GM04503 (cell line): ENCODE data around the gene MEF2C.

Experiments used
- DNase-seq: peaks from one replicate; pipeline ENCODE4 v3.0.0-alpha.2; 2012; ENCODE audit warnings: low read depth

The MEF2C gene

DNA sequence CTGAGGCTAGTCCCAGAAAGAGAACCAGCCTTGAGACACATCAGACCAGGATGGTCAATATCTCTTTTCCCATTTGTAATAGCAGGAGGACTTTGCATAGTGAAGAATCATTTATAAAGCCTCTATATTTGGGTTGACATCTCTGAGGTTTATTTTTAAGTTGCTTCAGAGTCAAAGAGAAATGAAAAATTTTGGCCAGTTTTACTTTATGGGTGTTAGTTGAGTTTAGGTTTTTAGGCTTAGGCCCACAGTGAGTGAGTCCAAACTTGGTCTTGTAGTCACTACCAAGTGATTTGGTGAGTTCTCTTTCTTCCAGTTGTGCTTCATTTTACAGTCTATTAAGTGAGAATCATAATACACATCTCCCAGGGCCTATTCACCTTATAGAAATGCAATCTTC is 5.3 kb upstream of the MEF2C start:
- DNase-seq, result no peak

DNA sequence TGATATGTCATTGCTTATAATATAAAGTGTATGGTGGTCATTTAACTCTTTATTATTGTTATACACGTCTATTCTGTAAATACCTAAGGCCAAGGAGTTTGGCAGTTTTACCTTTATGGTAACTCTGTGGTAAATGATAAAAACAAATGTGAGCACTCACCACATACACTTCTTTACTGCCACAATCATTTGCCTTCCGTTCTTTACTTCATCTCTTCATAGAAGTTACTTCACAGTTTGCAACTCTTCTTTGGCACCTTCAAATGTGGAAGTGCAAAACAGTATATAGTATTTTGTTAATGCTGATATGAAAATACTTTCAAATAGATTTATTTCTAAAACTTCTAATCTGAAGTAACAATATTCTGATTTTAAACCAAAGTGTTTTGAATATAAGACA is 4.4 kb upstream of the MEF2C start:
- DNase-seq, result no peak

DNA sequence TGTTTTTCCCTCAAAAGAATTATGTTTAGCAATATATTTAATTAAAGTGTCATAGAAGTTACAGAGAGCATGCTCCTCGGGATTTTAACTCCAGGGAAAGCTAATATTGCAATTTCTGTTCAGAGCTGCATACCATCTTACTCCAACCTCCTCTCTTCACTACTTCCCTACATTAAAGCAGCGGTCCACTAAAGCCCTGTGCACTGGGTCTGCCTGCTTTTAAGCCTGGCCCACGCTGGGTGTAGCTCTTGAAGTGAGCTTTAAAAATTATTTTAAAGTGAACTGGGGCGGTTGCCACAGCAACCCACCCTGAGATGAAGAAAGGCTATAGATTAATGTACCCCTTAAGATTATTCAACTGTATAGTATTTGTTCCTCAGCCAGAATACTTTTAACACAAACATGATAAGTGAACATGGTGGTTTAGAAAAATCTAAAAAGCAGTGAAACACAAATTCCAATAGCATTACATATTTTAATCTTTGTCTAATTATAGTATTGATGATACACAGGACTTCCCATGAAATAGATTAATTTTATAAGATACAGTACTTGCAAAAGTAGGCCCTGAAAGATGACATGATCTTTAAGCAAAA is 3.9 kb upstream of the MEF2C start:
- no peak for DNase-seq

DNA sequence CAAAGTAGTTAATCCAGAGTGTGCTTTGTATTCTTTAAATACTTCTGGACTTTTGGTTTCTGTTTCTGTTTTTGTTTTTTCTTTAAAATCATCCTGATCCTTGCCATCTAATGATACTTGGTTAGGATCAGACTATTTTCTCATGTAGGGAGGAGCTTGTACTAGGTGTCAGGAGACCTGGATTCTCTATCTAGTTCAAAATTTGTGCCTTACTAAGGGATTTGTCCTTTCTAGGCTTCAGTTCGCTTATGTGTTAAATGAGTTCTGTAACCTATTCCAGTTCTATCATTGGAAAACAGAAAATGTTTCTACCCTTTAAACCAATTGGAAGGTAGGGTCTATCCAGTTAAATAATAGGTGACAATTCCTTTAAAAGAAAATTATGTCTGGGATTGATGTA is 3.3 kb upstream of the MEF2C start:
- DNase-seq, result no peak

DNA sequence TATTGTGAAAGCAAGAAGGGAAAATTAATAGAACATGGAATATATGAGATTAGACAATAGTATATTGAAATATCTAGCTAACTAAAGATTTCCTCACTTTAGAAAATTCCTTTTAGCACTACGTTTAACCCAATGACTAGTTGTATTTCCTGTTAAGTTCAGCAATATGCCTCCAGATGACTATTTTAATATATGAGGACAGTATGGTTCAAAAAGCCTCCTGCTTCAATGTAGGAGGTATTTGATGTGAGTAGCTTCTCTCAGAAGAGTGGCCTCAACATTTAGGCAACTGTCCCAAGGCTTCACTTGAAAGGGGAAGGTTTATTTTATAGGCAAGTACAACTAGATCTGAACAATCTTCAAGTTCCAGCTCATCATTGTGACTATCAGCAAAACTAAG is 2.0 kb upstream of the MEF2C start:
- DNase-seq, result no peak

DNA sequence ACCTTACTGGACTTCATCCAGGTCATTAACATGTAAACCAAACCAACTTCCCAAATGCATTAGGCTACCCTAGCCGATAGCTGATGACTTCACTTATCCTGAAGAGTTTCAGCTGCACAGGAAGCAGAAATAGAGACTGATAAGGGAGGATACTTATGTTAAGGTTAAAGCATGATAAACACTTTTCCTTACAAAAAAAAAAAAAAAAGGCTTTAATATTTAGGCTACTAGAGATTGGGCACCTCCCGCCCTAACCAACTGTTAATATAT is 1.6 kb upstream of the MEF2C start:
- no peak for DNase-seq

DNA sequence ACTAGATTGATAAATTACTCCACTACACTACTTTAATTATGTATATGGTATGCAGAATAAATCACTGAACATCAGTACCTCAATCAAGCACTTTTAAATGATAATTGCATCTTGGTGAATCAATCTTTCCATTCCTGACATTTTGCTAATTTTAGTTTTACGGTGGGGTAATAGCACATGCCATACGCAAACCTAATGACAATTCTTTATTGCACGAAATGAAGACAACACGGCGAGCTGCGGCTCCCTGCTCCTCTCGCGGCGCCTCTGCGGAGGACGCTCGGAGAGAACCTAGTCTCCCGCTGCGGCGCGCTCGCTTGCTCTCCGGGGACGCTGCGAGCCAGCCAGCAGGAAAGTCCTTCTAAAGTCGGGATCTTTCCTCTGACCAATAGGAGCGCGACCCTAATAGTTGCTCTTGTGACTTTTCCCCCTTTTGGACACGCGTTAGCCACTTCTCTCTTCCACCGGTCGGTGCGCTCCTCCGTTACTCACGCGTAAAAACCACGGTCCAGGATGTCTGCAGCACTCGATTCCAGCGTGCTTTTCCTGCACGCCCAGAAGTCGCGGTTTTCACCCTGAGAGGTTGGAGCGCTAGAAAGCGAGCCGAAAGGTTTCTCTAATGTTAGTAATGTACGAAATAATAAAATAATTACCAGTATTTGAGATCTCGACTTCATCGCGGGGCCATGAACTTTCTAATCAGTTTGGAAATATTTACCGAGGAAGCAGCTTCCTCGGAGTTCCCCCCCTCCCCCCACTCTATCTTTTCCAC is 1.0 kb upstream of the MEF2C start:
- DNase-seq, result no peak

DNA sequence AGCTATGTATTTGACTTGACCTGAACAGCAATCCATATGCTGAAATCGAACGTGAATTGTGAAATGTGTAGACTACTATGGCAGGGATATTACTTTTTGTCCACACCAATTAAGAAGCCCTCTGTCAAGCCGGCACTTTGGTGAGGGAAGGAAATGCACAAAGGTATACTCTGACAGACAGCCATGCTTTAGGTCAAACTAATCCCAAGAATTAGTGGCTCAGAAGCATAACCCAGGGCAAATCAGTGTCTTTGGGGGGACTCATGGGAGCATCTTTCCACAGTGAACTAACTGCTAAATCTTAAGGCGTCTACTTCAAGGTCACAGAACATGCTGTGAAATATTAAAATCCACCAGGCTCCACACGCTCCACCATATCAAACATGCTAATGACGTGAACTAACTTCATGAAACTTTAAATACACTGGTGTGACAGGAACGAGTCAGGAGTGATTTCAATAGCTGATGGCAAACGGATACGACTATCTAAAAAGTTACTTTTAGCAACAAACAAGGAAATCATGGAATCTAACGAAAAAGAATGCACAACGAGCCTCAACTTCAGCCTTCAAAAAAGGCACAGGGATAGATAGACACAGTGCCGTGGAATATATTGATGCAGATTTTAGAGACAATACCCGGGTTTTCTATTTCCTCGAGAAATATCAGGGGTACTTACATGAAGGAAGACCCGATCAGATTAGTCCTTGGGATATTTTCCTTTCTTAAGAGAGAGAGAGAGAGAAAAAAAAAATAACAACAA is 527 bp downstream of the MEF2C start:
- DNase-seq, result no peak

DNA sequence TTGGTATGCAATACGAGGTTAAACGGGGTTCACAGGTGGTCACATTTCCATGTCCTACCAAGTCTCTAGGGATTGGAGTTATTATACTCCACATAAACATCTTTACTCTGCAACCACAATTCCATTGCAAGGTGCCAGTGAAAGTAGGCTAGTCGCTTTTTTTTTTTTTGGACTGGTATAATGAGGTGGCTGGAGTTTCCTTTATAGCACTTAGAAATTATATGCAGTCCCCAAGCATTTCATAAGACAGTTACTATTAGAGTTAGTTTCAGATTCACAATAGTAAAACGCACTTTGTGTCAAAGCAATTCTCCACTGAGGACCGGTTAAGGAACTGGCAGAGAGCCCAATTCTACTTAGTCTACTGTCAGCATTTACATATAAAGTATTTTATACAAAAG is 1.4 kb downstream of the MEF2C start:
- DNase-seq, result no peak

DNA sequence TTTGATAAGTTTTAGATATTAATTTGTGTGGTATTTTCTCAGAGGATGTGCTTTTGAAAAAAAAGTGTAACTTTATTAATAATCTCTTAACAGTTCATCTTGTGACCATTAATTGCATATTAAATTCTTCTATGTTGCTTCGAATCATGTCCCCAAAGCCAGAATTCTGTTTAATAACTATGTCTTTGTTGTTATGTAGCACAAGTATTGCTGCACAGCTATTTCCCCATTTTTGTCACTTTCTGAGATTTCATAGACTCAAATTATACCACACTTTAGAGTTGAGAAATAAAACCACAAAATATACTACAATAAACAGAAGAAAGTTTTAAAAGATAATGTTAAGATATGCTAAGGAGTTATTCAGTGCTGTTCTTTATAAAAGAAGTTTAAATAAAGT is 2.8 kb downstream of the MEF2C start:
- DNase-seq, result no peak

DNA sequence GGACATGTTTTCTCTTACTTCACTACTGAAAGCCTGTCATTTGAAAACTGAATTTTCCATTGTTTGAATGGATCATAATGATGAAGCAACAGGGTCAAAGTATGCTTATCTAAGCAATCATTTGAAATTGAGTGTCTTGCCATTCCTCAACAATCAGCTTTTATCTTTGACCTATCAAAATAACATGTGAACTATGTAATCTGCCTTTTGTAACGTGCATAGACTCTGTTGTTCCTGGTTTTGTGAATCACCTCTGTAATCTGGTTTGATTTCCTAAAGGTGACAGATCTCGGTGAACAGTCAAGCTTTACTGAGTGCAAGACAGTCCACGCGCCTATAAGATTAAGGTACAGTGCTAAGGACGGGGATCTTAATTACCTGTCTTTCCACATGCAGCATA is 3.3 kb downstream of the MEF2C start:
- no peak for DNase-seq

DNA sequence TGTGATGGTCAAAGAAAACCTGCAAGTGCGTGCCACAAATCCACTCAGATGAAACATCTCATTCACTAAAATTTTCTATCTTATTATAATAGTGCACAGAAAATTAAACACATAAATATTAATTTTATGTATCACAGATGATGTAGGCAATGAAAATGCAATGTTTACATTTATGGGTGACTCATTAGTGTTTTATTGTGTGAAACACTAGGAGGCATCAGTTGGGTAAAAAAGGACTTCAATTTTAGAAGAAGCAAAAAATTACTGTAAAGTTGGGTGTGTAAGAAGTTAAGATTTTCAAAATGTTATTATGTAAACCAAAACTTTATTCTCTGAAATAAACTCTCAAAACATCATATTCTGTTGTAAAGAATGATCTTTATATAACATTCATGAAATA is 4.0 kb downstream of the MEF2C start:
- DNase-seq, result no peak

DNA sequence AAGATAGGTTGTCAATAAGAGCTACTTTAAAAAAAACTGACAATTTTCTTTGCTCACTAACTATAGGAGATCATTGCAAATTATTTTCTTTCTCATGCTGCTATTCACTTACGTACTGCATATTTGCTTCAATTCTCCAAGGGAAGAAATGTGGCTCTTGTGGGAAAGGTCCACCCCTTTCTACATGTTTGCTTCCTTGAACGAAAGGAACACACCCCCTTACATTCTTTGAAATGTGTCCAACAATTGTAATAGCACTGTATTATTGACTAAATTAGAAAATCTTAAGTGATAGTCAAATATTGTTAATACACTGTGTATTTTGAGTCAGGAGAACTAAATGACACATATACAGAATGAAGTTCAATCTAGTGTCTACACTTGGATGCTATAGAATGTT is 5.2 kb downstream of the MEF2C start:
- DNase-seq, result no peak

DNA sequence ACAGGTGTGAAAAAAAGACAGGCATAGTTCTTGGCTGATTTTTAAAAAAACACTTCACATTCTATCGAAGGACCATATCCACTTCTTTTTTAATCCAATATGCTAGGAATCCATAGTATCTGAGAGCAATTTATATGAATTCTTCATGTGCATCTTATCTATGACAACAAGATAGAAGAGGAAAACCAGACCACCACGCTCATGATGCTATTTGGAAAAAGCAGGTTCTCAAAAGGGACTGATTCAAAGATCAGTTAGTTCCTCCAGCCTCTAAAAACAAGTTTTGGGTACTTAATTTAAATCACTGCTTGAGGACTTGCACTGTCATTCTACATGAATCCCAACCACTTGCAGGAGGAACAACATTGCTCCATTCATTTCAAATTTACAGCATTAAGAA is 6.3 kb downstream of the MEF2C start:
- DNase-seq, result no peak

DNA sequence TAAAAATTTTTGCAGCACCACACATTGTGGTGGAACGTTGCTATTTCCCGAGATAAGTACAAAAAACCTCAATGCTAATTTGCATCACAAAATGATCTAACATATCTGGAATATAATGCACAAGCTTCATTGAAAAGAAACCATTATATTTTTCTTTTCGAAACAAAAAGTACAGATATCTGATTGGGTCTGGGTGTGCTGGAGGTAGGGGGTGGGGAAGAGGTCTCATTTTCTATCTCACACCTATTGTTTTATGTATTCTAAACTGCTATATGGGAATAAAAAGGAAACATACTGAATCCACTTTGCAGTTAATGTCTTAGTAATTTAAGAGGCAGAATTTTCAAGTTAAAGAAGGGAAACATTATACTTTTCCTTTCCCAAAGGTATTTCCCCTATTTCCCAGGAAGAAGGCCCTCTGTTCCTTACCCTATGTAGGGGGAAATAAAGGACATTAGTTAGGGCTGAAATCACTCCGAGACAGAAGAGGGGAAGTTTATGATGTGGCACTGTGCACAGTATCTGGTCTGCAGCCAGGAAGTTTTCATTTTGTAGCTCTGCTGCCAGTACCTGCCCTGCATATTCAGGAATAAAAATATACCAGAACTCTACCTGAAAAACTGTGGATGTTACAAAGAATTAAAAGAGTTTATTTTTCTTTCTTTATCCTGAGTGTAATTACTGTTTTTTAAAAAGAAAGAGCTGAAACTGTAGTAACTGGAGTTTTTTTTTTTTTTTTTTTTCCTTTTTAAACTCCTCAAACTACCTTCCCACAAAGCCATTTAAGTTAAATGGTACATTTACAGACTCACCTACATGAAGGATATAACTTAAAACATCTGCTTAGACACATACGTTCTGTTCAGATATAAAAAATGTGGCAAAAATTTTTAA is 7.4 kb downstream of the MEF2C start:
- no peak for DNase-seq

DNA sequence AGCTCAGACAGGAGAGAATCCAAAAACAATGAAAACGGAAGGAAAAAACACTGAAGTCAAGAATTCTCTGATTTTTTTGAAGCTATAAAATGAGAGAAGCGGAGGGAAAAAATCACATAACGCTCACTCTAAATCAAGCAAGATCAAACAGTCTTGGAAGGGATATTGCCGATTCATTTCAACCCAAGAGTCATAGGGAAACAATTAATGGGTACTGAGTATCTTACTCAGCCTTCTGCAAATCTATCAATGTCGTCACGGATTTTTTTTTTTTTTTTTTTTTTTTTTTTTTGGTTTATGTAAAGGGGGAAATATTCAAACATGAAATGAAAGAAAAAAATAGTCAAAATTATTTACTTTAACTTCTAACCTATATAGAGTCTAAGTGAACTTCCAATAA is 9.5 kb downstream of the MEF2C start:
- no peak for DNase-seq

DNA sequence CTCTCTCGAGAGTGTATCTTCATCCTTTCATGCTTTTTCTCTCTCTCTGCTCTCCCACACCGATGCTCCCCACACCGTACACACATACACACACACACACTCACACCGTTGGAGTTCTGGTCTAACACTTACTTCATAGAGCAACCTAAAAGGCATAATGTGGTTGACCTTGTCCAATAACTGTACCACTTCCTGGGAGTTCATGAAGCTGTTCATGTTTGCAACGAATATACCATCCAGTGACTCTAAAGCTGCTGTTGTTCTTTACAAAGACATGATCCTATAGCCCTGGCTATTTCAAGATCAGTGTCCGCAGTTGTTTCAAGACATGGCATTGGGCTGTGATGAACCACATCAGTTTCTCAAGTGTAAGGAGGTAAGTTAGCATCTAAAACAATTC is 10.0 kb downstream of the MEF2C start:
- DNase-seq, result no peak

DNA sequence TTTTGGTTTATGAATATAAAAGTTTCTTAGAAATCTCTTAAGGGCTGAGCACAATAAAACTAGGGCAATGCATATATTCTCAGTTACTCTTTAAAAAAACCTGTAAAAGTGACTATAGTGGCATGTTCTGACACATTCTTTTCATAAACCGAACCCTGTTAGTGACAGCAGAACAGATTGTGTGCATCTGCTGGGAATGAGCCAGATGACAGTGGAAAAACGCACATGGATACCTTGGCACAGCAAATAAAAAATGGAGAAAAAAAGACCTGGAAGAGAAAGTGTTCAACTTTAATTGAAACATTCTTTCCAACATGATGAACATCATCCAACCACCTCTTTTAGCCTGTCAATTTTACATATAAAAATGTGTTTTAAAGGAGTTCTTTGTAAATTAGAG is 12.7 kb downstream of the MEF2C start:
- DNase-seq, result no peak

DNA sequence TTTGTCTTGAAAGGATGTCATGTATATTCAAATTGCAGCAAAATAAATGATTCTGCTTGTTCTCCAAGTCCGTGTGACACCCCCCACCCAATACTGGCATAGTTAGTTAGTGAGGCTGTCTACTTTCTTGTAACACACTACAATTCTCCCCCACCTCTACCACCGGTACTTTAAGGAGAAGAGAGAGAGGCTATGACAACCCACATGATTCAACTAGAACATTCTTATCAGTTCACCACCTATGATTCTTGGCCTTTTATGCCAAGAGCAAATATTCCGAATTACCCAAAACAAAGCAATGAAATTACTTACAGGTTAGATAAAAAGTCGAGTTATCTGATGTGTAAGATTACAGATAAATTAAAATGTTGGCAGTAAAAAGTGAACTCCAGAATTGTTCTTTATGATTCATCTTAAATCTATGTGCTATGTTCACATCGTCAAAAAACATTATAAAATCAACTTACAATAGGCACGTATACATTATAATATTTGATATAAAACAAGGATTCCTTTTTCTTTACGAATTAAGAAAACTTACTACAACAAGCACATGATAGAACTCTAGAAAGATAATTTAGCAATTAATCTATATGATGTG is 14.4 kb downstream of the MEF2C start:
- DNase-seq, result no peak

DNA sequence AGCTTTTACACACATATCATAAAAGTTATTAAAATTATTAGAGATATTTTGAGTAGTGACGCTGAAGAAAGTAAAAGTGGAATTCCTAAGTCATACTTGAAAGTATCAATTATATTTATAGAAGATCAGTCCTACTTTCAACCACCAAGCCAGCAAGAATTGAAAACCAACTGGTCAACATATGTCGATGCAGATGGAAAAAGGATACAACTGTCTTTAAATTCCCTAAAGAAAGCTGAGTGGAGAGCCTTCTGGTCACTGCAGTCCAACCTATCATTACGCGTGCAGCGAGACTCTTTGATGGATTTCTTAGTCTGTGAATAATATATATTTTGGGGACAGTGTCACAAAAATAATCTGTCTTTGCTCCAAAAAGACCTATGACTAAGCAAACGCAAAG is 15.3 kb downstream of the MEF2C start:
- no peak for DNase-seq

DNA sequence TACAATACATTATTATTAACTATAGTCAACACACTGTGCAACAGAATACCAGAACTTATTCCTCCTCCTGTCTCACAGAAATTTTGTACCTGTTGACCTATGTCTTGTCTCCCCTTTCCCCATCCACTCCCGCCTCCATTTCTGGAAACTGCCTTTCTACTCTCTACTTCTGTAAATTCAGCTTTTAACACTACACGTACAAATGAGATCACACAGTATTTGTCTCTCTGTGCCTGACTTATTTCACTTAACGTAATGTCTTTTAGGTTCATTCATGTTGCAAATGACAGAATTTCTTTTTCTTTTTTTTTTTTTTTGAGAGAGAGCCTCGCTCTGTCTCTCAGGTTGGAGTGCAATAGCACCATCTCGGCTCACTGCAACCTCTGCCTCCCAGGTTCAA is 19.5 kb downstream of the MEF2C start:
- DNase-seq, result no peak

DNA sequence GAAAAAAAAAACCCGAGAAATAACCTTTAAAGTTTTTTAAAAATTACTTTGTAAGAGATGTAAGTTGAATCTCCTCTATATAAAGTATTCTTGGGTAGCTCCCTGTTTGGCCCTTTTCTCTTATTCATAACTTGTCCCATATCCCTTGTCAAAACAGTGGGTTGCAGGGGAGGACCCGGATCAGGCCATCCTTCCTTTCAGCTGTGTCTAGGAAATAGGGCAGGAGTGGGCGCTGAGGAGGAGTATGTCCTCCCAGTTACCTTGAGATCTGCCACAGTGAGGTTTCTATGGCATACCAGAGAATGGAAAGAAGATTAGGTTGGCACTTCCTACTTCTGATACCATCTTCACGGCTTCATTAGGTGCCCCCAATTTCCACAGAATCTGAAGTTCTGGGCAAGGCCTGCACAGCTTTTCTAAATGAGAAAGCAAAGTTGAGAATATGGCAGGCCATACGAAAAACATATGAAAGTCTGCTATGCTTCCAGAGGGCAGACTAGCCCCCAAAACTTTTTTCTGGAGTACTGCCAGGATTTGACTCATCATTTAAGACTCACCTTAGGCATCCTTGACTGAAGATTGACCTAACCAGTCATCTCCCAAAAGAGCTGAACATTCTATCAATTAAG is 20.3 kb downstream of the MEF2C start:
- DNase-seq, result no peak
